Progenitor cell of endocrine pancreas (in vitro differentiated cells): Measurements from ENCODE around the gene P2RY12. TPM values are rescaled to one million over a fixed set of nuclear protein-coding genes. Genes with fewer than 3 reads are reported as not detected.

ENCODE experiments used
- DNase-seq: peaks from one replicate; pipeline ENCODE4 v3.0.0; 2021; ENCODE audit warnings: low spot score; ENCODE audit not compliant: unreplicated experiment
- H3K27ac Mint-ChIP-seq: 2 replicates; pipeline ENCODE4 v1.8.0; 2021; ENCODE audit warnings: mild to moderate bottlenecking, moderate library complexity, mixed read lengths
- H3K27me3 Mint-ChIP-seq: 2 replicates; pipeline ENCODE4 v1.8.0; 2021; ENCODE audit warnings: mixed read lengths
- H3K36me3 Mint-ChIP-seq: 2 replicates; pipeline ENCODE4 v1.8.0; 2022; ENCODE audit warnings: mixed read lengths; ENCODE audit not compliant: insufficient read depth
- H3K4me1 Mint-ChIP-seq: 2 replicates; pipeline ENCODE4 v1.8.0; 2021; ENCODE audit warnings: low read depth, mixed read lengths
- H3K4me3 Mint-ChIP-seq: 2 replicates; pipeline ENCODE4 v1.8.0; 2021; ENCODE audit warnings: low read depth, mild to moderate bottlenecking, moderate library complexity, mixed read lengths
- H3K9me3 Mint-ChIP-seq: 2 replicates; pipeline ENCODE4 v1.8.0; 2021; ENCODE audit warnings: low read depth, mixed read lengths
- total RNA-seq: library from RNA; stranded (reverse); gene quantifications from 2 replicates; pipeline ENCODE4 v1.2.1, GENCODE V29; 2021
- TF ChIP-seq, protein P1 (sequence below): fragments of 200-600 bp; sonication (generic); IDR thresholded peaks from one replicate; pipeline ENCODE4 v1.5.0; 2021; ENCODE audit warnings: antibody characterized with exemption, mild to moderate bottlenecking; ENCODE audit not compliant: unreplicated experiment

Gene P2RY12
- total RNA-seq, 1 donor from 2014 or later: not detected

DNA sequence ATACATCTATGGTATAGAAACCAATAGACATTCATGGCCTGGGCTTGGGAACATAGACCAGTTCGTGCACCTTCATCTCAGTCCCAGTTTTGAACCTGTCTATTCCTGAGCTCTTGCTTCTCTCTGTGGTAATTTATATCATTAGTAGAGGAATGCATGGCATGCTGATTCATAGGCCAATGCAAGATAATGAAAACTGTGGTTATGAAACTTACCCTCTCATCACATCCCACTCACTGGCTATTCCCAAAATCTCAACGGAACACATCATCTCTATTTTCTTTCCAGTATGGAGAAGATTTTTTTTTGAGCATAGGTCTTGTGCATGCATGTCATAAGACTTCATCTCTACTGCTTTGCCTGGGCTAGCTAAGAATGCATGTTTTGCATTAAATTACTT lies 18.7 kb upstream of the P2RY12 start:
- Mint-ChIP-seq H3K9me3 (no peaks in the 10 kb centered on the region), H3K4me1 (peaks cover 2% of the 10 kb centered on the region), H3K27ac (no peak overlapping the region), H3K36me3 (no peaks in the 10 kb centered on the region), H3K27me3 (no peaks in the 10 kb centered on the region), H3K4me3 (no peak overlapping the region)
- no peak for DNase-seq
- TF ChIP-seq, protein P1, sequence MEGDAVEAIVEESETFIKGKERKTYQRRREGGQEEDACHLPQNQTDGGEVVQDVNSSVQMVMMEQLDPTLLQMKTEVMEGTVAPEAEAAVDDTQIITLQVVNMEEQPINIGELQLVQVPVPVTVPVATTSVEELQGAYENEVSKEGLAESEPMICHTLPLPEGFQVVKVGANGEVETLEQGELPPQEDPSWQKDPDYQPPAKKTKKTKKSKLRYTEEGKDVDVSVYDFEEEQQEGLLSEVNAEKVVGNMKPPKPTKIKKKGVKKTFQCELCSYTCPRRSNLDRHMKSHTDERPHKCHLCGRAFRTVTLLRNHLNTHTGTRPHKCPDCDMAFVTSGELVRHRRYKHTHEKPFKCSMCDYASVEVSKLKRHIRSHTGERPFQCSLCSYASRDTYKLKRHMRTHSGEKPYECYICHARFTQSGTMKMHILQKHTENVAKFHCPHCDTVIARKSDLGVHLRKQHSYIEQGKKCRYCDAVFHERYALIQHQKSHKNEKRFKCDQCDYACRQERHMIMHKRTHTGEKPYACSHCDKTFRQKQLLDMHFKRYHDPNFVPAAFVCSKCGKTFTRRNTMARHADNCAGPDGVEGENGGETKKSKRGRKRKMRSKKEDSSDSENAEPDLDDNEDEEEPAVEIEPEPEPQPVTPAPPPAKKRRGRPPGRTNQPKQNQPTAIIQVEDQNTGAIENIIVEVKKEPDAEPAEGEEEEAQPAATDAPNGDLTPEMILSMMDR: no peak

DNA sequence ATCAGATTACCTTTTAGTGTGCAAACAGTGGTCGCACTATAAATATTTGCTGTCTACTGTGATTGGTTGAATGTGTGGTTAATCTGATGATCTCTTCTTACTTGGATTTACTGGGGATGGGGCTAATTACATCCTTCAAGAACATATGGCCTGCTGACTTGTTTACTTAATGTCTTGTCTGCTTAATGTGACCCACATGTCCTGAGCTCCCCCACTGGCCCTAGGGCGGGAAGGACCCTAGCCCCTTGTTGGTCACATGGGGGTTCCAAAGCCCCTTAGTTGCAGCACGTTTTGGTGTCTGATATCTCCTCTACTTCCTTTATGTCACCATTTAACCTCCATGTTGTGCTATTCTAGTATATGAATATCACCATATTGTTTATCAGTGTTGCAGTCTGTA lies 17.8 kb upstream of the P2RY12 start:
- H3K9me3 Mint-ChIP-seq: no peaks in the 10 kb centered on the region
- H3K27ac Mint-ChIP-seq: no peak overlapping the region
- H3K27me3 Mint-ChIP-seq: no peaks in the 10 kb centered on the region
- no peak for DNase-seq
- H3K4me1 Mint-ChIP-seq: peaks cover 2% of the 10 kb centered on the region
- TF ChIP-seq, protein P1: no peak
- no peaks in the 10 kb centered on the region for H3K36me3 Mint-ChIP-seq
- no peak overlapping the region for H3K4me3 Mint-ChIP-seq

- no peak for DNase-seq
- no peaks in the 10 kb centered on the region for H3K27me3 Mint-ChIP-seq
- no peak overlapping the region for H3K4me3 Mint-ChIP-seq
- TF ChIP-seq, protein P1: no peak
- H3K36me3 Mint-ChIP-seq: no peaks in the 10 kb centered on the region
- no peak overlapping the region for H3K27ac Mint-ChIP-seq
- no peaks in the 10 kb centered on the region for H3K9me3 Mint-ChIP-seq
- H3K4me1 Mint-ChIP-seq: peaks cover 2% of the 10 kb centered on the region
Measured at GRCh38 chr3:151400341-151400740, 15.8 kb upstream of the P2RY12 start.

DNA sequence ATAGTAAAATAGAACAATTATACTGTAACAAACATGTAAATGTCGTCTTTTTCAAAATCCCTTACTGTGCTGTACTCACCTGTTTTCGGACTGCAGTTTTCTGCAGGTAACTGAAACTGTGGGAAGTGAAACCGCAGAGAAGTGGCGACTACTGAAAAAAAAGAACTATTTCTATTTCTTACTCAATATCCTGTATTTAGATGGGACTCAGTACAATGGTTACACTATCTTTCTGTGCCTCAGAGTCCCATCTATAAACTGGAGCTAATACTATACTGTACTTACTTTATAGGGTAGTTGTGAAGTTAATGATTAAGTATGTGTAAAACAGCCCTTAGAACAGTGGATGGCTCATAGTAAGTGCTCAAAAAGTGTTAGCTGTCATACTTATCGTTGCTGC lies 14.3 kb upstream of the P2RY12 start:
- DNase-seq: no peak
- H3K9me3 Mint-ChIP-seq: no peaks in the 10 kb centered on the region
- no peaks in the 10 kb centered on the region for H3K36me3 Mint-ChIP-seq
- H3K4me3 Mint-ChIP-seq: no peak overlapping the region
- TF ChIP-seq, protein P1: no peak
- peaks cover 2% of the 10 kb centered on the region for H3K4me1 Mint-ChIP-seq
- no peak overlapping the region for H3K27ac Mint-ChIP-seq
- H3K27me3 Mint-ChIP-seq: no peaks in the 10 kb centered on the region

GRCh38 chr3:151395806-151396205 lies 11.3 kb upstream of the P2RY12 start:
- Mint-ChIP-seq H3K27me3 (no peaks in the 10 kb centered on the region), H3K4me3 (no peak overlapping the region), H3K4me1 (no peaks in the 10 kb centered on the region), H3K9me3 (peaks cover 3% of the 10 kb centered on the region), H3K27ac (no peak overlapping the region), H3K36me3 (peaks cover 3% of the 10 kb centered on the region)
- TF ChIP-seq, protein P1: no peak
- DNase-seq: no peak
